KBM-7 (cell line): ENCODE data around the gene SEPTIN5.
"Not testable (repeated sequence)": the region's sequence is repeated elsewhere in the genome, so short reads cannot be mapped to it uniquely, and the experiment has no call there.

Source experiments
- DNase-seq: peaks from one replicate; pipeline ENCODE4 v3.0.0-alpha.2; 2015
- in situ Hi-C: fragments of 300-500 bp; cut with MboI; formaldehyde crosslinking; loops from 2 replicates; pipeline ENCODE4 v1.14.3; 2020; ENCODE audit warnings: low sequenced_read_pairs, low pct_unique_long_range_greater_than_20kb, mixed read lengths

SEPTIN5 gene

GRCh38 chr22:19717691-19718455 lies 3.6 kb downstream of the SEPTIN5 start:
- in situ Hi-C loops = no loop called here
- peak; percentile 81 for DNase-seq

GRCh38 chr22:19718456-19719049 lies 4.2 kb downstream of the SEPTIN5 start:
- no peak for DNase-seq
- in situ Hi-C loops = no loop called here

DNA sequence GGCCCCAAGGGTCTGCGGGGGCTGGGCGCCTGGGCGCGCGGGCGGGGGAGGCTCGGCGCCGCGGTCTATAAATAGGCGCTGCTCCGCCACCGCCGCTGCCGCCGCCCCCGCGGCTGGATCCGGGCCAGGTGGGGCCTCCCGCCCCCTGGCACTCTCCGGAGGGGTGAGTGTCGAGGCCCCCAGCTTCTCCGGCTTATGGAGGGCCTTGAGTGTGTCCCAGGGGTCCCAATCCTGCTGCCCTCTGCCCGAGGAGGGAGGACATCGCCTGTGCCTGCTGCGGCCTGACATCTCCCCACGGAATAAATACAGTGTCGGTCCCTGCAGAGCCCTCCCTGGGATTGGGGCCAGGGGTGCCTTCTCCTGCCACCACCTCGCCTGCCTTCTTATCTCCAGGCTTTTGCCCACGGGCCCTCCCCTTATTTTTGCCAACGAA lies 4.8 kb downstream of the SEPTIN5 start:
- in situ Hi-C loops = no loop called here
- DNase-seq = peak; percentile 49

- no peak for DNase-seq
- in situ Hi-C loops = no loop called here
These were observed 5.3 kb downstream of the SEPTIN5 start for GRCh38 chr22:19719488-19720021.

- no peak for DNase-seq
- in situ Hi-C loops = no loop called here
These were observed 6.0 kb downstream of the SEPTIN5 start for GRCh38 chr22:19720150-19720827.

GRCh38 chr22:19720999-19721329 lies 6.7 kb downstream of the SEPTIN5 start:
- in situ Hi-C loops = no loop called here
- DNase-seq = no peak

DNA sequence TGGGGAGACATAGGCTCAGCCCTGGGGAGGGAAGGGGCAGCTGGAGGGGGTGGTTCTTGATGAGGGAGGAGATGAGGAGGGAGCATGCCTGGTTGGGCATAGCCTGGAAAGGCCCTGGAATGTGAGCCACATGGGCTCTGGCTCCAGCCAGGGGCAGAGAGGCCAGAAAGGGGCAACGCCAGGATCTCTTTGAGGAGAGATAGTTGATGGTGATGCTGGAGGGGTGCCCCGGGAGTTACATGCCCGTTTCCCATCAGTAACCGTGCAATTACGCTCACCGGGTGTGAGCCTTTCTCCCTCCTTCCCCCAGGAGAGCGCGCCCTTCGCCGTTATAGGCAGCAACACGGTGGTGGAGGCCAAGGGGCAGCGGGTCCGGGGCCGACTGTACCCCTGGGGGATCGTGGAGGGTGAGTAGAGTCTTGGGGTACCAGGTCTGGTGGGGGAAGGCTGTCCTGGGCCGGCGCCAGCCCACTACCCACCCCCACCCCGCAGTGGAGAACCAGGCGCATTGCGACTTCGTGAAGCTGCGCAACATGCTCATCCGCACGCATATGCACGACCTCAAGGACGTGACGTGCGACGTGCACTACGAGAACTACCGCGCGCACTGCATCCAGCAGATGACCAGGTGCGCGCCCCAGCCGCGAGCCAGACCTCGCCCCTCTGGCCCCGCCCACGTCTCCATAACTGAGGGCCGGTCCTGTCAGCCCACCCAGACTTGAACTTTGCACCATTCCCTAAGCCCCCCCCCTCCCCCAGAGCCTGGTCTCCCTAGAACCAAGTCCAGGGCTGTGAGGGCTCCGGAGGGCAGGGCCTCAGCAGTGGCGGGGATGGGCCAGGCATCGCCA lies 7.3 kb downstream of the SEPTIN5 start:
- in situ Hi-C loops = no loop called here
- DNase-seq = no peak

- no peak for DNase-seq
- in situ Hi-C loops = no loop called here
These were observed 8.1 kb downstream of the SEPTIN5 start for GRCh38 chr22:19722178-19722981.

GRCh38 chr22:19722982-19723231 lies 8.6 kb downstream of the SEPTIN5 start:
- in situ Hi-C loops = no loop called here
- DNase-seq = no peak

- DNase-seq = peak; percentile 34
- in situ Hi-C loops = no loop called here
These were observed 9.1 kb downstream of the SEPTIN5 start, which contains the start of gene GP1BB for GRCh38 chr22:19723232-19723982. Gene GP1BB, plus strand, starts transcription at chr22:19723539. Its CDS starts 31 bp downstream, at chr22:19723570.

GRCh38 chr22:19723983-19724827 lies 9.9 kb downstream of the SEPTIN5 start:
- DNase-seq = peak; percentile 70
- in situ Hi-C loops = no loop called here

DNA sequence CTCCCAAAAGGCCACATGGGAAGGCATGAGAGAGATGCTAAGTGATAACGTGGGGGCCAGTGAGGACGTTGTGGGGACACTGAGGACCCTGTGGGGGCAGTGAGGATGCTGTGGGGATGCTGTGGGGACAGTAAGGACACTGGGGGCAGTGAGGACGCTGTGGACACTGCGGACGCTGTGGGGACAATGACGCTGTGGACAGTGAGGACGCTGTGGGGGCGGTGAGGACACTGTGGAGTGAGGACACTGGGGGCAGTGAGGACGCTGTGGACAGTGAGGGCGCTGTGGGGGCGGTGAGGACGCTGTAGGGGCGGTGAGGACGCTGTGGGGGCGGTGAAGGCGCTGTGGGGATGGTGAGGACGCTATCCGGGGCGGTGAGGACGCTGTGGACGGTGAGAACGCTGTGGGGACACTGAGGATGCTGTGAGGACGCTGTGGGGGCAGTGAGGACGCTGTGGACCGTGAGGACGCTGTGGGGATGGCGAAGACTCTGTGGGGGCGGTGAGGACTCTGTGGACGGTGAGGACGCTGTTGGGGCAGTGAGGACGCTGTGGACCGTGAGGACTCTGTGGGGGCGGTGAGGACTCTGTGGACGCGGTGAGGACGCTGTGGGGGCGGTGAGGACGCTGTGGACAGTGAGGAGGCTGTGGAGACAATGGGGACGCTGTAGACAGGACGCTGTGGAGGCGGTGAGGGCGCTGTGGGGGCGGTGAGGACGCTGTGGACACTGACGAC lies 10.8 kb downstream of the SEPTIN5 start:
- DNase-seq = no peak
- in situ Hi-C loops = no loop called here

DNA sequence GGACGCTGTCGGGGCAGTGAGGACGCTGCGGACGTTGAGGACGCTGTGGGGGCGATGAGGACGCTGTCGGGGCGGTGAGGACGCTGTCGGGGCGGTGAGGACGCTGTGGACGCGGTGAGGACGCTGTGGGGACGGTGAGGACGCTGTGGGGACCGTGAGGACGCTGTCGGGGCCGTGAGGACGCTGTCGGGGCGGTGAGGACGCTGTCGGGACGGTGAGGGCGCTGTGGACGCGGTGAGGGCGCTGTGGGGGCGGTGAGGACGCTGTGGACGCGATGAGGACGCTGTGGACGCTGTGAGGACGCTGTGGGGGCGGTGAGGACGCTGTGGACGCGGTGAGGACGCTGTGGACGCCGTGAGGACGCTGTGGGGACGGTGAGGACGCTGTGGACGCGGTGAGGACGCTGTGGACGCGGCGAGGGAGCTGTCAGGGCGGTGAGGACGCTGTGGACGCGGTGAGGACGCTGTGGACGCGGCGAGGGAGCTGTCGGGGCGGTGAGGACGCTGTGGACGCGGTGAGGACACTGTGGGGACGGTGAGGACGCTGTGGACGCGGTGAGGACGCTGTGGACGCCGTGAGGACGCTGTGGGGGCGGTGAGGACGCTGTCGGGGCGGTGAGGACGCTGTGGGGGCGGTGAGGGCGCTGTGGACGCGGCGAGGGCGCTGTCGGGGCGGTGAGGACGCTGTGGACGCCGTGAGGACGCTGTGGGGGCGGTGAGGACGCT lies 11.9 kb downstream of the SEPTIN5 start:
- DNase-seq, in situ Hi-C loops: not testable (repeated sequence)

DNA sequence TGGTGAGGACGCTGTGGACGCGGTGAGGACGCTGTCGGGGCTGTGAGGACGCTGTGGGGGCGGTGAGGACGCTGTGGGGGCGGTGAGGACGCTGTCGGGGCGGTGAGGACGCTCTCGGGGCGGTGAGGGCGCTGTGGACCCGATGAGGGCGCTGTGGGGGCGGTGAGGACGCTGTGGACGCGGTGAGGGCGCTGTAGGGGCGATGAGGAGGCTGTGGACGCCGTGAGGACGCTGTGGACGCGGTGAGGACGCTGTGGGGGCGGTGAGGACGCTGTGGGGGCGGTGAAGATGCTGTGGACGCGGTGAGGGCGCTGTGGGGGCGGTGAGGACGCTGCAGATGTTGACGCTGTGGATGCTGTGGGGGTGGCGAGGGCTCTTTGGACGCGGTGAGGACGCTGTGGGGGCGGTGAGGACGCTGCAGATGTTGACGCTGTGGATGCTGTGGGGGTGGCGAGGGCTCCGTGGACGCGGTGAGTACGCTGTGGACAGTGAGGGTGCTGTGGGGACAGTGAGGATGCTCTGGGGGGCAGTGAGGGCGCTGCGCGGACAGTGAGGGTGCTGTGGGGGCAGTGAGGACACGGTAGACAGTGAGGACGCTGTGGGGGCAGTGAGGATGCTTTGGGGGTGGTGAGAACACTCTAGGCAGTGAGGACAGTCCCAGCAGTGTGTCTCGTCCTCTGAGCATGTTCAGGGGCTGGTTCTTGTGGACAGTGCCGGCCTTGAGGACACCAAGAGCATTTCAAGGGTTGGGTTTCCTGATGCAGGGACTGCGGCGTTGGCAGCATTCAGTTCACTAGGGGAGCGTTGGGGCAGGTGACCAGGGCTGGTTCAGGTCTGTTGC lies 13.2 kb downstream of the SEPTIN5 start:
- no peak for DNase-seq
- in situ Hi-C loops = no loop called here

DNA sequence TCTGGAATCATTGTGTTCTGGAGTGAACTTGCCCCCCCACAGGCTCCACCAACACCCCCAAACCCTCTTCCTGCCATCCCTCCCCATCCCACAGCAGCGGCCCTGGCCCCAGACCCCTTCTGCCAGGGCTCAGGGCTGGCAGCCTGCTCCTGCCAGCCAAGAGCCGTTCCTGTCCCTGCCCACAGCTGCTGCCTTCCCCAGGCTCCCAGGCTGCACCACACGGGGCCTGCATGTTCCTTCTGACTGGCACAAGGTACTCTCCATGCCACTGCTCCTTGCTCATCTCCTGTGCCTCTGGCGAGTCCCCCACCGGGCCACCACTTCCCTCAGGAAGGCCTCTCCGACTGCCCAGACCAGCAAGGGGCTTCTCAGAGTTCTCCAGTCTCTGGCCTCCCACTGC lies 14.0 kb downstream of the SEPTIN5 start:
- DNase-seq = no peak
- in situ Hi-C loops = no loop called here
